Calu3 (cell line): ENCODE results near the gene PIGBOS1. TPM values are rescaled to one million over a fixed set of nuclear protein-coding genes. Genes with fewer than 3 reads are reported as not detected.
"Not testable (repeated sequence)": the region's sequence is repeated elsewhere in the genome, so short reads cannot be mapped to it uniquely, and the experiment has no call there.

Experiments
- BruUV-seq: library from RNA; stranded (reverse); fragments of 400-500 nt; replicated peaks from 2 replicates; lab custom pipeline; 2021; lab: Mats Ljungman, UMichigan
- CTCF ChIA-PET: fragments of 300-600 bp; sonication (Branson Sonifier 250); formaldehyde crosslinking; loops from one replicate; lab custom pipeline; 2022; ENCODE audit warnings: antibody characterized with exemption; lab: Charles Lee
- DNase-seq: peaks from one replicate; pipeline ENCODE4 v3.0.0; 2022
- H3K27ac Mint-ChIP-seq: one replicate; pipeline ENCODE4 v1.8.0; 2022; ENCODE audit warnings: mixed read lengths; ENCODE audit not compliant: unreplicated experiment
- H3K27me3 Mint-ChIP-seq: one replicate; pipeline ENCODE4 v1.8.0; 2022; ENCODE audit warnings: mixed read lengths; ENCODE audit not compliant: unreplicated experiment
- H3K36me3 Mint-ChIP-seq: one replicate; pipeline ENCODE4 v1.8.0; 2022; ENCODE audit warnings: mild to moderate bottlenecking, moderate library complexity, mixed read lengths; ENCODE audit not compliant: insufficient read depth, unreplicated experiment
- H3K4me1 Mint-ChIP-seq: one replicate; pipeline ENCODE4 v1.8.0; 2022; ENCODE audit warnings: mild to moderate bottlenecking, low read depth, mixed read lengths; ENCODE audit not compliant: unreplicated experiment
- H3K4me3 Mint-ChIP-seq: one replicate; pipeline ENCODE4 v1.8.0; 2022; ENCODE audit warnings: mild to moderate bottlenecking, low read depth, moderate library complexity, mixed read lengths; ENCODE audit not compliant: unreplicated experiment
- H3K9me3 Mint-ChIP-seq: one replicate; pipeline ENCODE4 v1.8.0; 2022; ENCODE audit warnings: low read depth, mixed read lengths; ENCODE audit not compliant: unreplicated experiment
- CTCF ChIP-seq: fragments of 200-600 bp; IDR thresholded peaks from one replicate; pipeline ENCODE4 v1.8.0; 2022; ENCODE audit warnings: antibody characterized with exemption; ENCODE audit not compliant: unreplicated experiment
- intact Hi-C: fragments of 100-400 bp; cut with micrococcal nuclease; formaldehyde crosslinking; loops from one replicate; pipeline ENCODE4 v1.10.0; 2022; ENCODE audit not compliant: unreplicated experiment
- total RNA-seq: library from RNA; stranded (reverse); gene quantifications from 2 replicates; pipeline ENCODE4 v1.2.3, GENCODE V29; 2022

Gene PIGBOS1
- total RNA-seq, 1 experiment from 2014 or later = 16.6 TPM

DNA sequence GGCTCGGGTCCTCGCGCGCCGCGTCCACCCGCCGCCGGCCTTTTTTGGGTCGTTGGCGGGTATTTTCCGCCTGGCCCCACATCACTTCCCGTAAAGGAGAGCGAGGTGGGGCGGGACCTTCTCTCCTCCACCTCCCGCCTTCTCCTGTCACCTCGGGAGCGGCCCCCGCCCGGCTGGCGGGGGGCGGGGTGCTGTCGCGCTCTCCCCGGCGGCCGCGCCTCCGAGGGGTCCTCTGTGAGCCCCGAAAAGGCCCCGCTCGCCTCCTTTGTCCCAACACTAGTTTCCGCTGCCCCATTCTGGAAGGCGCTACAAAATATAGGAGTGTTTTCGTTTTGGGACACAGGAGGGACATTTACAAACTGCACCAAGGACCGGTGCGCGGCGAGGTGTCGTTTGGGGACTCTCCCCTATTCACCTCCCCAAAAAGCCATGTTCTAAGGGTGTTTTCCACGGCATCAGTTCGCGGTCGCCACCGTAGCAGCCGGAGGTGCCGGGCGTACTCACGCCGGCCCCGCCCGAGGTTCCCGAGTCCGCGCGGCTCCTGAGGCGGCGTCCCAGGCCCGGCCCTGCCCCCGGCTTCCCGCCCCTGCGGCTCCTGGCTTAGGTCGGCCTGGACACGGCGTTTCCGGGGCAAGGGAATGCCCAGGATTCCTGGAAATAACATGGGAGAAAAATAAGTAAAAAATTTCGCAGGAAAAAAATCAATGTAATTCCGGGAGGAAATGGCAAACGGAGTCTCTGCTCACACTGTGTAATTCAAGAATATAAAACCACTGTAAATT, 29.0 kb downstream of the PIGBOS1 start, which contains the start of gene RAB27A:
RAB27A (minus strand) TSS at position 68 of the 782 bp plus-strand sequence. CDS start 54,879 bp downstream, outside the sequence.
- DNase-seq = peak; percentile 78
- Mint-ChIP-seq H3K4me1 (no peaks in the 10 kb centered on the region), H3K4me3 (peak within 1 kb of the TSS; percentile 80), H3K27ac (peak within 1 kb of the TSS; percentile 80), H3K36me3 (peaks cover 21% of the 10 kb centered on the region), H3K9me3 (no peaks in the 10 kb centered on the region), H3K27me3 (no peaks in the 10 kb centered on the region)
- CTCF ChIA-PET = interaction anchor here (0.9 to 1.4 kb wide), 2 partner anchors 73 to 146 kb away, joined by 3 to 5 read pairs; no protein-coding TSS in a partner anchor
- intact Hi-C loops = loop anchor here (1.0 to 10.0 kb wide), 3 partner anchors 69 to 1325 kb away; no protein-coding TSS in a partner anchor
- TF ChIP-seq CTCF = no peak
- BruUV-seq = no TSS peak

GRCh38 chr15:55289011-55289745, 29.7 kb downstream of the PIGBOS1 start:
- BruUV-seq = no TSS peak
- Mint-ChIP-seq H3K27ac (peak overlapping the region; percentile 80), H3K4me1 (no peaks in the 10 kb centered on the region), H3K4me3 (peak overlapping the region; percentile 80), H3K9me3 (no peaks in the 10 kb centered on the region), H3K36me3 (peaks cover 21% of the 10 kb centered on the region), H3K27me3 (no peaks in the 10 kb centered on the region)
- intact Hi-C loops = loop anchor here (10.0 kb wide), 1 partner anchor 1324 kb away; no protein-coding TSS in a partner anchor
- CTCF ChIA-PET = no interaction called here
- no peak for TF ChIP-seq CTCF
- peak; percentile 28 for DNase-seq

DNA sequence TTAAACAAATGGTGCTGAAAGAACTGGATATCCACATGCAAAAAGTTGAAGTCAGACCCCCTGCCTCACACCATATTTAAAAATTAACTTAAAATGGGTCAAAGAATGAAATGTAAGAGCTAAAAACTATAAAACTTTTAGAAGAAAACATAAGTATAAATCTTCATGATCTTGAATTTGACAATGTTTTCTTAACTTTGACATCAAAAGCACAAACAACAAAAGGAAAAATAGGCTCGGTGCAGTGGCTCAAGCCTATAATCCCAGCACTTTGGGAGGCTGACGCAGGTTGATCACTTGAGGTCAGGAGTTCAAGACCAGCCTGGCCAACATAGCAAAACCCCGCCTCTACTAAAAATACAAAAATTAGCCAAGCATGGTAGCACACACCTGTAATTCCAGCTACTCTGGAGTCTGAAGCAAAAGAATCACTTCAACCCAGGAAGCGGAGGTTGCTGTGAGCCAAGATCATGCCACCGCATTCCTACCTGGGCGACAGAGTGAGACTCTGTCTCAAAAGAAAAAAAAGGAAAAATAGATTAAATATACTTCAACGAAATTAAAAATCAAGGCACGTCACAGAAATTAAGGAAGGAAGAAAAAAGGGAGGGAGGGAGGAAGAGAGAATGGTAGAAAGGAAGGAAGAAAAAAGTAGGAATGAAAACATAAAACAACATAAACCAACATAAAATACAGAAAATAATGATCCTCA, 30.8 kb downstream of the PIGBOS1 start:
- Mint-ChIP-seq H3K27ac (no peak overlapping the region), H3K4me3 (peak overlapping the region; percentile 80), H3K36me3 (peaks cover 21% of the 10 kb centered on the region), H3K4me1 (peaks cover 4% of the 10 kb centered on the region), H3K27me3 (no peaks in the 10 kb centered on the region), H3K9me3 (no peaks in the 10 kb centered on the region)
- no TSS peak for BruUV-seq
- no peak for DNase-seq
- intact Hi-C loops = loop anchor here (10.0 kb wide), 1 partner anchor 1323 kb away; no protein-coding TSS in a partner anchor
- no peak for TF ChIP-seq CTCF
- CTCF ChIA-PET = no interaction called here

- intact Hi-C loops = loop anchor here (10.0 kb wide), 1 partner anchor 1322 kb away; no protein-coding TSS in a partner anchor
- H3K9me3 Mint-ChIP-seq, BruUV-seq, H3K27me3 Mint-ChIP-seq, H3K27ac Mint-ChIP-seq, DNase-seq, CTCF ChIA-PET, H3K4me3 Mint-ChIP-seq: not testable (repeated sequence)
- Mint-ChIP-seq H3K36me3 (peaks cover 21% of the 10 kb centered on the region), H3K4me1 (peaks cover 19% of the 10 kb centered on the region)
Observed at GRCh38 chr15:55286442-55287189, 32.3 kb downstream of the PIGBOS1 start.
